ENCODE results near the gene TENM3.

GRCh38 chr4:182560358-182560757 lies 317.2 kb downstream of the TENM3 start:
- TF ChIP-seq CTCF (IDR thresholded peaks at IDR 0.05; ENCODE audit: poor library complexity) (peak; percentile 30), EZH2phosphoT487 (IDR thresholded peaks at IDR 0.05; ENCODE audit: low read depth, severe bottlenecking, unreplicated experiment) (no peak)

Data from hepatocyte (in vitro differentiated cells).